H54 (cell line): ENCODE data around the gene CWH43.
A peak's percentile ranks its signal among the peaks of the same experiment; 100 is the strongest.
"Not testable (repeated sequence)": the region's sequence is repeated elsewhere in the genome, so short reads cannot be mapped to it uniquely, and the experiment has no call there.

Experiments used
- DNase-seq: peaks from one replicate; pipeline ENCODE4 v3.0.0; 2011; ENCODE audit warnings: low spot score, mixed read lengths; ENCODE audit not compliant: insufficient read length
- FAIRE-seq: peaks from 3 replicates; lab custom pipeline; 2011; peaks lifted over from hg19 to GRCh38; lab: Jason Lieb, UNC
- POLR2A ChIP-seq: IDR thresholded peaks from 2 replicates; pipeline ENCODE4 v1.6.1; 2011; ENCODE audit warnings: low read depth, mild to moderate bottlenecking, low read length

Gene CWH43

DNA sequence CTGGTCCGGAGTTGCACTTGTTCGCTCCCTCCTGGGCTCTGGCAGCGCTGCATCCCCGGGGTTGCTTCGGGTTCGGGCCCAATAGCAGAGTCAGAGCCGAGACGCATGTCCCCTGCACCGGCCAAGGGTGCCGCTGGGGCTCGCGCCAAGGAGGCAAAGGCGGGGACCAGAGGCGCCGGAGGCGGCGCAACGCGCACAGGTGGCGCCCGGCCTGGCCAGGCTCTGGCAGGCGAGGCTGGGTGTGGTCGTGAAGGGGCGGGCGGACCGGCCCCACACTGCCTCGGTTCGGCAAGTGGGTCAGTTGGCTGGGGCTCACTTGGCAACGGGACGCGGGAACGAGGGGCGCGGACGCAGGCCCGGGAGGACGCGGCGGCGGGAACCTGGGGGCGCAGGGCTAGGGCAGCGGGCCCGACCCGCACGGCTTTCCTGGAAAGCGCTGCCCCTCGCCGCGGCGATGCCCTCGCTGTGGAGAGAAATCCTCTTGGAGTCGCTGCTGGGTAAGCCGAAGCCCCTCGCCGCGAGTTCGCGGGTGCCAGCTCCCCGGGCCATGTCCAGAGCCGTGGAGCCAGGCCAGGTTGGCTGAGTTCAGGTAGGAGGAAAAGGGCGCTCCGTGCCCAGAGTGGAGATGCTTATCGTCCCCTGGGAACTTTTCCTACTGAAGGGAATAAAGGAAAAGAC lies at the start of gene CWH43:
Gene CWH43 (plus strand): TSS at position 300 of the 678 bp plus-strand sequence. CDS start 155 bp downstream, at position 455.
- TF ChIP-seq POLR2A: no peak
- no peak for DNase-seq
- no peak for FAIRE-seq

DNA sequence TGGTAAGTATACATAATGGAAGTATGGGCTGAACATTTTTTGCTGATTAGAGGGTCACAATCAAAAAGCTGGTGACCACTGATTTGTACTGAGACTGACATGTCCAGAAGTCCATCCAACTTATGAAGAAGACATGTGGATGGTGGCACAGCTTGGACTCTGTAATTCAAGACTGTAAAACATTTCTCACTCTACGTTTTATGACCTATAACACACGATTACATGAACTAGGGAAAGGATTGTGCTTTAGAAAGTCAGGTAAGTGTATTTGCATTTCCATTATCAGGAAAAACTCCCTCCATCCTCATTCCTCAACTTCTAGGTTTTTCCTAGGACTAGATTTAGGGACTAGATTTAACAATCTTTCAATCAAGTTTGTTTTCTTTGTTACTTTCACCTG lies 49.0 kb upstream of the CWH43 start:
- FAIRE-seq (no peak), DNase-seq (no peak)
- no peak for TF ChIP-seq POLR2A

DNA sequence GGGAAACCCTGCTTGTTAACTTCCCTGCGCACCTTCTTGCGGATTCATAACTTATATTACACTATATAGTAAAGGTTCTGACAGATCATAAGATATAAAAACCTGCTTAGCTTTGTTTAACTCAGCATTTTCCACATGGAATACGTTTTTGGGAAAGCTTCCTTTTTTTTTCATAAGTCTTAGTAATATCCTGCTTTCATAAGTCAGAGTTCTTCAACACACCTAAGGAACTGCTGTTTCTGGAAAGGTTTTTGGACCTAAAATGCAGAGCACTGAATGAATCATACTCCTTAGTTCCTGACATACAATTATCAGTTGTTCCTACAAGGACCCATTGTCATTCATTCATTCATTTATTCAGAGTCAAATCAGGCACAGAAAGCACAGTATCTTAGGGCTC lies 47.2 kb upstream of the CWH43 start:
- FAIRE-seq: no peak
- TF ChIP-seq POLR2A: no peak
- DNase-seq: no peak

DNA sequence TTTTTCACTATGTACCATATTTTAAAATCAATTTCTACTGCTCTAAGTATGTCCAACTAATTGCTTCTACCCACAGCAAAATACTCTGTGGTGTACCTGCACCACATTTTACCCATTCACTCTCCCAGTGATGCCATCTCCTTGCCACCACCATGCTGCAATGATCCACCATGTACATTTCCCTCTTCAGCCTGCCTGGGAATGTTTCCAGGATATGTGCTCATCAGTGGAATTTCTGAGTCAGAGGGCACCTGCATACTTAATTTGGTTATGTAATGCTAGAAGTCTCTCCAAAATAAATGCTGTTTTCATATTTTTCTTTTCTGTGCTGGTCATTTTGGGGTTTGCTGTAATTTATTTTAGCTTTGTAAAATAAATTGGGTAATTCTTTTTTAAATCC lies 46.3 kb upstream of the CWH43 start:
- TF ChIP-seq POLR2A: no peak
- no peak for DNase-seq
- peak; percentile 90 for FAIRE-seq

DNA sequence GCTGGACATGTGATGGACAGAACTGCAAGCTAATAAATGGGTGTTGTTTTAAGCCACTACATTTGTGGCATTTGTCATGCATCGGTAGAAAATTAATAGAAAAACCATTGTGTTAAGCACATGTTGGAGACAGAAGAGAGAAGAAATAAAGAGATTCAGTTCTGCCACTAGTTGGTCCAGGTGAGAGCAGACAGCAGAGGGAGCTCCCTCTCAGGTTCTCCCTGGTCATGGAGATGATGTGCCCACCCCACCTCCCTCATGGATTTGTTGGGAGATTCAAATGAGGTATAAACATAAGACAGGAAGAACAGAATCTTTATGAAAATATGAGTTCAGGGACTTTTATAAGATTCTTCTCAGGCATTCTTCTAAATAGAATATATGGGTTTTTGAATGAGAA lies 42.7 kb upstream of the CWH43 start:
- TF ChIP-seq POLR2A: no peak

DNA sequence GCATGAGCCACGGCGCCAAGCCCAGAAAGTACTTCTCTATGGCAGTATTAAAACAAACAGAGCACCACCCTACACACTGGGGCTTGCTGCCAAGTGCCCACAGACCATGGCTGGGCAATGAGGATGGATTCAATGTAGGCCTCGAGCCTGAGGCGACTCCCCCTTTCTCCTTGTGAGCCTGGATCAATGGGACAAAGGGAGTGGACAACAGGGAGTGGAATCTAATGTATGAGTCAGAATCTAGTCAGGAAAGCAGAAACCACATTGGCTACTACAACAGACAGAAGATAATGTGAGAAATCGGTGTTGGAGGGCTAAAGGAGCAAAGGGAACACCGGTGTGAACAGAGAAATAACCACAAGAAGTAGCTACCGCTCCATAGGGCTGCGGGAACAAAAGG lies 41.8 kb upstream of the CWH43 start:
- TF ChIP-seq POLR2A: no peak

More for the DNA sequence above, 42.7 kb upstream of the CWH43 start:
- no peak for DNase-seq
- no peak for FAIRE-seq

DNA sequence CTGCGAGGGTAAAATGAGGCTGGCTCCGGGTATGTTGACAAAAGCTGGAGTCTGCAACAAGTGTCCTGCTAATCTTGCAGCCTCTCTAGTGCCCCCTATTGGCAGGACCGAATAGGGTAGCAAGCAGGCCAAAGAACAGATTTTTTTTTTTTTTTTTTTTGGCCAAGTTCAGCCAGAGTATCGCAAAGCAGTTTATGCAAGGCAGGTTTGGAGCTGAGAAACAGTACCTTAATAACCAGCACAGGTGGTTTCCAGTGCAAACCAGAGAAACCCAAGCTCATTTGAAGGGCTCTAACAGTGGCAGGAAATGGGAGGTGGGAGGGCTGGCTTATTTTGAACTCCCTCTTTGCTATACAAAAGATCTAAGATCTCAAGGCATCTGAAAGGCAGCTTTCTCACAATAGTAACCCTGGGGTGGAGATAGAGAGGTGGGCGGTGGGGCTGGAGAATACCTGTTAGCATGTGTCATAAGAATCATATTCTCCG lies 41.3 kb upstream of the CWH43 start:
- FAIRE-seq: no peak
- DNase-seq: no peak
- no peak for TF ChIP-seq POLR2A

More for the DNA sequence above, 41.8 kb upstream of the CWH43 start:
- peak; percentile 88 for FAIRE-seq
- DNase-seq: no peak

DNA sequence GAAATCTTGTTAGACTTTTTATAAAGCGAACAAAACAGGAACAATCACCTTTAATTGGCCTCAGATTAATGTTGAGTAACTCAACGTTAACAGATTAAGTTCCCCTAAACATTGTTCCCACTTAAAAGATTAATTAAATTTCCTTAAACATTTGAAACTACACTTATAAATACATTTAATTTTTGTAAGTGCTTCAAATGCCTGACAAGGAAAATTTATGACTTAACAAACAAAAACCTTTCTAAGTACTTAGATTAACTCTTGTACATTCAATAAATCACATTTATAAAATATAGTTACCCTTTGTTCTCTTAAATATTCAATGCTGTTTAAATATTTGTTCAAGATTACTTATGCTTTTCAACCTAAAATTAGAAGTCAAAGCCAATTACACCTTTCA lies 40.1 kb upstream of the CWH43 start:
- DNase-seq (no peak), FAIRE-seq (no peak)
- no peak for TF ChIP-seq POLR2A

DNA sequence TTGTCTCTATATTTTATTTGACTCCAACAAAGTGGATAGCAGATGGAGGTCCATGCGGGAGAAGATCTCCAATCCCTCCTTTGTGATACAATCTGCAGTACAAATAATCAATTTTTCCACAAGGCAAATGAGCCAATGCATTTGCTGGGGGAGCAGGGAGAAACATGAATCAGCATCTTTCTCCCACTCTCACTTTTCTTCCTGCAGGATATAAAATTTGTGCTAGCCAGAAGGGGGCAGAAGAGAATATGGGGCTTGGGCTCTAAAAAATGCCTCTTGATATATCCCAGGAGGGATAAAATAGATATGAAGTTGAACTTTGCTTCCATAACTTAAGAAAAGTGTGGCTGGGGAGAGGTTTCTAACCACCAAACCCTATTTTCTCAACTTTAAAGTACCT lies 38.3 kb upstream of the CWH43 start:
- FAIRE-seq: no peak
- no peak for DNase-seq
- TF ChIP-seq POLR2A: no peak

DNA sequence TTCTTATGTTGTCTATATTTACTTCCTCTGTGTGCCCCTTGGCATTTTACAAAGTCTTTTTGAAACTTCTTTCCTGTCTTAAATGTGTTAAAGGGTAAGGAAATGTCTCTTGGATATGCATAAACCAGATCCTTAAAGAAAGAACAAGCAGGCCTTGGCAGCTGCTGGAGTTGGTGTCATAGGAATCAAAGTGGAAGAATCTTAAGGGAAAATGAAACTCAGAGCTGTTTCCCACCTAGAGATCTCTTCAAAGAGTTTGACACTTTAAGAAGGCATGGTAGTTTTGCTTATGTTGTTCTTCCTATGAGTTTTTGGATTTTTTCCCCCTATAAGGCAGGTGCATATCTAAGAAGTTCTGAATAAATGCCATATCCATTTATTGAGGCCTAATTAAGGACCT lies 37.0 kb upstream of the CWH43 start:
- TF ChIP-seq POLR2A: no peak
- DNase-seq (no peak), FAIRE-seq (no peak)

DNA sequence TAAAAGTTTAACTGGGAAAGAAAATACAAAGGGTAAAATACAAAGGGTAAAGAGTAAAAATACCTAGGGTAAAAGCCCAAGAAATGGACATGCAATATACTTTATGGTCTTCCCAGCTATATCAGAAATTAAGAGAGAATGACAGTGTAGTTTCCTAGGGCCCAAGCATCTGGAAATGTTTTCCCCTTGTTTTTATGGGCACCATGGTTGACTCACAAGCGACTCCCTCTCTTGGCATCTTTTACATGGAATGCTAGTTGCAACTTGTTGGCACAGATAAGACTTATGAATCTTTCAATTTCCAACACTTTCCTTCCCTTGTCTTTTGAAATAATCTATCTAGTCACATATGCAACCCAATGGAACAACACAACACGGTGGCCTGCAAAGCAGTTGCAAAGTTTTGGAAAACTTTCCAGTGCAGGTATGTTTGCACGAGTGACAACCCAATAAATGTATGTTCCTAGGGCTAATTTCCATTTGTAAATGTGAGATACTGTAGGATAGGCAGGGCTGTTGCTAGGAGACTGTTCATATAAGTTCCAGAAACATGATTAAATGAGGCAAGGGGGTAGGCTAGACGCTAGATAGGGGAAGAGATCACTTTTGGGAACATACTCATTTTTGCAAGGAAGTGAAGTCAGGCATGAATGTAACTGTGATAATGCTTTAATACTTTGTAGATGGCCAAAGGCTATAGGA lies 36.4 kb upstream of the CWH43 start:
- no peak for TF ChIP-seq POLR2A
- DNase-seq: no peak

DNA sequence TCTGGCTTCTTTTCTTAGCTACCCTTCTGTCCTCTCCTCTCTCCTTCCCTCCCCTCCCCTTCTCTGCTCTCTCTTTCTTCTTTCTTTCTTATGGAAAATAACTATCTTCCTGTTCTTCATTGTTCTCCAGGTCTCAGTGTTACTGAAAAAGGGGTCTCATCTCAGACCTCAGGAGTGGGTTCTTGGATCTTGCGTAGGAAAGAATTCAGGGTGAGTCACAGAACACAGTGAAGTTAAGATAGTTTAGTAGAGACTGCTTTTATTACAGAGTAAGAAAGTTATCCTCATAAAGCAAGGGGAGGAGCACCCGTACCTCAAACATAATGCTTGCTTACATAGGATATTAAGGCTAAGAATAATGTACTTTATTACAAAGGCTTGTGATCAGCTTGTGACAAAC lies 31.8 kb upstream of the CWH43 start:
- TF ChIP-seq POLR2A: no peak
- no peak for FAIRE-seq
- no peak for DNase-seq

More for the DNA sequence above, 36.4 kb upstream of the CWH43 start:
- FAIRE-seq: peak; percentile 64

DNA sequence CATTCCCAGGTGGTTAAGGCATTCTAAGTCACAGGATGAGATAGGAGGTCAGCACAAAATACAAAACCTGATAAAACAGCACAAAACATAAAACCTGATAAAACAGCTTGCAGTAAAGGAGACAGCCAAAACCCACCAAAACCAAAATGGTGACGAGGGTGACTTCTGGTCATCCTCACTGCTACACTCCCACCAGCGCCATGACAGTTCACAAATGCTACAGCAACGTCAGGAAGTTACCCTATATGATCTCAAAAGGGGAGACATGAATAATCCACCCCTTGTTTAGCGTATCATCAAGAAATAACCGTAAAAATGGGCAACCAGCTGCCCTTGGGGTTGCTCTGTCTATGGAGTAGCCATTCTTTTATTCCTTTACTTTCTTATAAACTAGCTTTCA lies 28.7 kb upstream of the CWH43 start:
- DNase-seq, FAIRE-seq: not testable (repeated sequence)

DNA sequence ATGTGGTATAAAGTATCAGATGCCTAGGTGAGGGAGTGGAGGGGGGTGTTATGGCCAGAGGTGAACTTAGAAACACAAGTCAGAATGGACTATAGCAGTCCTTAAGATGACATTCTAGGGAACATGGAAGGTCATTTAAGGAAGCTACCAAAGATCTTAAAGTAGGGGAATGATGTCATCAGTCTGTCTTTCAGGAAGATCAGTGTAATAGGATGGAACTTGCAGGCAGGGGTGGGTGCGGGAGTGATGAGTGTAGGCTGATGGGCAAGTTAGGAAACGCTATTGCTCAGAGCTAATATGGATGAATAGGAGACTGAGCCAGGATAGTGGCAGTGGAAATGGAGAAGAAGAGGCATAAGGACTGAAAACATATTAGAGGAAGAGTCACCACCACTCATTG lies 27.5 kb upstream of the CWH43 start:
- no peak for TF ChIP-seq POLR2A
- DNase-seq (no peak), FAIRE-seq (no peak)
